Endodermal cell (in vitro differentiated cells): ENCODE results near the gene KRTAP1-3. TPM values are rescaled to one million over a fixed set of nuclear protein-coding genes. Genes with fewer than 3 reads are reported as not detected.
"Not testable (repeated sequence)": the region's sequence is repeated elsewhere in the genome, so short reads cannot be mapped to it uniquely, and the experiment has no call there.

ENCODE experiments used
- DNase-seq: peaks from one replicate; pipeline ENCODE4 v3.0.0-alpha.2; 2017
- H3K27ac ChIP-seq: 2 replicates; pipeline ENCODE4 v1.5.1; 2013; ENCODE audit warnings: mild to moderate bottlenecking, low read depth, low read length, moderate library complexity
- H3K27me3 ChIP-seq: 2 replicates; pipeline ENCODE4 v1.6.1; 2013; ENCODE audit warnings: mild to moderate bottlenecking, low read length, moderate library complexity; ENCODE audit not compliant: insufficient read depth, control insufficient read depth, poor library complexity, severe bottlenecking
- H3K36me3 ChIP-seq: 2 replicates; pipeline ENCODE4 v1.7.0; 2013; ENCODE audit warnings: mild to moderate bottlenecking, low read length, moderate library complexity; ENCODE audit not compliant: control insufficient read depth, insufficient read depth
- H3K4me1 ChIP-seq: one replicate; pipeline ENCODE4 v1.7.0; 2013; ENCODE audit warnings: low read length; ENCODE audit not compliant: control insufficient read depth, insufficient read depth
- H3K4me3 ChIP-seq: 2 replicates; pipeline ENCODE4 v1.5.1; 2013; ENCODE audit warnings: mild to moderate bottlenecking, low read length, moderate library complexity
- H3K9ac ChIP-seq: 2 replicates; pipeline ENCODE4 v1.6.1; 2013; ENCODE audit warnings: mild to moderate bottlenecking, low read length, moderate library complexity; ENCODE audit not compliant: poor library complexity, severe bottlenecking; ENCODE audit errors: extremely low read depth
- H3K9me3 ChIP-seq: 2 replicates; pipeline ENCODE4 v1.6.1; 2013; ENCODE audit warnings: mild to moderate bottlenecking, low read length, moderate library complexity; ENCODE audit not compliant: control insufficient read depth
- H3K27ac Mint-ChIP-seq: 2 replicates; pipeline ENCODE4 v1.8.0; 2020; ENCODE audit warnings: mixed read lengths
- H3K27me3 Mint-ChIP-seq: 2 replicates; pipeline ENCODE4 v1.8.0; 2021; ENCODE audit warnings: mild to moderate bottlenecking, mixed read lengths; ENCODE audit not compliant: insufficient read depth
- H3K36me3 Mint-ChIP-seq: 2 replicates; pipeline ENCODE4 v1.8.0; 2020; ENCODE audit warnings: low read depth, mixed read lengths
- H3K4me1 Mint-ChIP-seq: 2 replicates; pipeline ENCODE4 v1.8.0; 2020; ENCODE audit warnings: mixed read lengths
- H3K4me3 Mint-ChIP-seq: 2 replicates; pipeline ENCODE4 v1.8.0; 2020; ENCODE audit warnings: mild to moderate bottlenecking, moderate library complexity, mixed read lengths
- H3K9me3 Mint-ChIP-seq: 2 replicates; pipeline ENCODE4 v1.8.0; 2020; ENCODE audit warnings: mild to moderate bottlenecking, mixed read lengths
- CTCF ChIP-seq: fragments of 200-600 bp; sonication (generic); conservative IDR thresholded peaks from 2 replicates; pipeline ENCODE4 v1.5.0; 2021; ENCODE audit warnings: antibody characterized with exemption, mild to moderate bottlenecking
- WGBS, 2 experiments: methylation state at CpG; one replicate each; pipeline versions ENCODE4 v1.1.5 to v1.1.7; 2013; ENCODE audit warnings: missing lambda C conversion rate in 2 of 2, mixed read lengths in 1 of 2; ENCODE audit not compliant: insufficient coverage in 1 of 2, insufficient read length in 1 of 2; 5-methylcytosine and 5-hydroxymethylcytosine counted together
- long read RNA-seq, 4 experiments: library from polyadenylated mRNA in 2 of 4; library from RNA in 1 of 4; library from capped mRNA in 1 of 4; stranded (forward) in 3 of 4; unstranded in 1 of 4; transcript quantifications; one replicate each; pipeline ENCODE4 v2.0.0, GENCODE V29; 2020 to 2021; ENCODE audit warnings: inconsistent platforms in 1 of 4
- polyA plus RNA-seq, 2 experiments: library from polyadenylated mRNA; stranded (reverse); fragments of 50-300 nt; gene quantifications; one replicate each; pipeline ENCODE4 v1.2.3, GENCODE V29; 2013
- total RNA-seq, 2 donors: library from RNA; stranded (reverse); fragmentation: NEBNext Ultra II Directional in 1 of 2; extraction: Animal tissue kit (Norgen Biotek cat#: 25700) in 1 of 2; gene quantifications; 2 replicates in 1 of 2; 3 replicates in 1 of 2; pipeline ENCODE4 v1.2.1, GENCODE V29; 2021

Gene KRTAP1-3
- total RNA-seq, result not detected
- polyA plus RNA-seq (2013, experiment 1 of 2), result not detected
- not detected for polyA plus RNA-seq (2013, experiment 2 of 2)
- long read RNA-seq, experiment 1, result 0 reads
- long read RNA-seq, experiment 2, result 0 reads
- long read RNA-seq, experiment 3, result 0 reads
- long read RNA-seq, experiment 4, result 0 reads

GRCh38 chr17:41034346-41034935 is at the start of gene KRTAP1-3:
KRTAP1-3 (minus strand) TSS chr17:41034874; CDS start chr17:41034821, 53 bp downstream.
- WGBS, 2 experiments, result 96 to 100% methylated on average over 4 to 7 of the region's 10 CpGs
- not testable (repeated sequence) for H3K27ac Mint-ChIP-seq, H3K9ac ChIP-seq

GRCh38 chr17:41084100-41084856 is 49.6 kb upstream of the KRTAP1-3 start, which contains the start of gene KRTAP4-7:
KRTAP4-7 (plus strand) TSS chr17:41084150; CDS start chr17:41084207, 57 bp downstream.
- DNase-seq, H3K4me3 ChIP-seq, H3K4me1 ChIP-seq, H3K4me3 Mint-ChIP-seq, H3K9ac ChIP-seq, H3K36me3 Mint-ChIP-seq, H3K27ac ChIP-seq, H3K4me1 Mint-ChIP-seq, H3K27me3 ChIP-seq, H3K27ac Mint-ChIP-seq, H3K27me3 Mint-ChIP-seq, H3K9me3 Mint-ChIP-seq, H3K9me3 ChIP-seq, H3K36me3 ChIP-seq: not testable (repeated sequence)
- 70 to 88% methylated on average over 3 to 13 of the region's 14 CpGs for WGBS, 2 experiments

More at GRCh38 chr17:41034346-41034935, at the start of gene KRTAP1-3:
- H3K4me1 Mint-ChIP-seq, H3K4me1 ChIP-seq, H3K36me3 ChIP-seq, H3K36me3 Mint-ChIP-seq, H3K27me3 Mint-ChIP-seq, H3K9me3 Mint-ChIP-seq, H3K4me3 ChIP-seq, DNase-seq, H3K27ac ChIP-seq, H3K4me3 Mint-ChIP-seq, H3K27me3 ChIP-seq, H3K9me3 ChIP-seq: not testable (repeated sequence)

- not testable (repeated sequence) for H3K36me3 Mint-ChIP-seq, H3K27me3 ChIP-seq, H3K9me3 Mint-ChIP-seq, H3K9ac ChIP-seq, DNase-seq, H3K9me3 ChIP-seq, H3K36me3 ChIP-seq, H3K4me1 ChIP-seq, H3K27me3 Mint-ChIP-seq, H3K4me1 Mint-ChIP-seq, H3K27ac ChIP-seq, H3K27ac Mint-ChIP-seq, H3K4me3 ChIP-seq, H3K4me3 Mint-ChIP-seq
- 40 to 67% methylated on average over 1 of the region's 2 CpGs for WGBS, 2 experiments
Observed at GRCh38 chr17:41083427-41083826, 48.8 kb upstream of the KRTAP1-3 start.

- Histone ChIP-seq H3K9me3 (no peaks in the 10 kb centered on the region), H3K27ac (no peak overlapping the region), H3K4me1 (no peaks in the 10 kb centered on the region), H3K9ac (no peak overlapping the region), H3K36me3 (no peaks in the 10 kb centered on the region), H3K4me3 (no peak overlapping the region), H3K27me3 (no peaks in the 10 kb centered on the region)
- no peaks in the 10 kb centered on the region for H3K4me1 Mint-ChIP-seq
- no peak for TF ChIP-seq CTCF
- peaks cover 2% of the 10 kb centered on the region for H3K27me3 Mint-ChIP-seq
- H3K9me3 Mint-ChIP-seq, result peaks cover 2% of the 10 kb centered on the region
- WGBS, 2 experiments, result 78 to 87% methylated on average over 2 to 4 of the region's 4 CpGs
- no peak overlapping the region for H3K4me3 Mint-ChIP-seq
- no peak overlapping the region for H3K27ac Mint-ChIP-seq
- H3K36me3 Mint-ChIP-seq, result no peaks in the 10 kb centered on the region
- DNase-seq, result no peak
Observed at GRCh38 chr17:41082626-41083025, 48.0 kb upstream of the KRTAP1-3 start.
